Calu3 (cell line): ENCODE results near the gene TMLHE. TPM values are rescaled to one million over a fixed set of nuclear protein-coding genes. Genes with fewer than 3 reads are reported as not detected.
"Not testable (repeated sequence)": the region's sequence is repeated elsewhere in the genome, so short reads cannot be mapped to it uniquely, and the experiment has no call there.

Experiments used
- BruUV-seq: library from RNA; stranded (reverse); fragments of 400-500 nt; replicated peaks from 2 replicates; lab custom pipeline; 2021; lab: Mats Ljungman, UMichigan
- CTCF ChIA-PET: fragments of 300-600 bp; sonication (Branson Sonifier 250); formaldehyde crosslinking; loops from one replicate; lab custom pipeline; 2022; ENCODE audit warnings: antibody characterized with exemption; lab: Charles Lee
- DNase-seq: peaks from one replicate; pipeline ENCODE4 v3.0.0; 2022
- H3K27ac Mint-ChIP-seq: one replicate; pipeline ENCODE4 v1.8.0; 2022; ENCODE audit warnings: mixed read lengths; ENCODE audit not compliant: unreplicated experiment
- H3K27me3 Mint-ChIP-seq: one replicate; pipeline ENCODE4 v1.8.0; 2022; ENCODE audit warnings: mixed read lengths; ENCODE audit not compliant: unreplicated experiment
- H3K36me3 Mint-ChIP-seq: one replicate; pipeline ENCODE4 v1.8.0; 2022; ENCODE audit warnings: mild to moderate bottlenecking, moderate library complexity, mixed read lengths; ENCODE audit not compliant: insufficient read depth, unreplicated experiment
- H3K4me1 Mint-ChIP-seq: one replicate; pipeline ENCODE4 v1.8.0; 2022; ENCODE audit warnings: mild to moderate bottlenecking, low read depth, mixed read lengths; ENCODE audit not compliant: unreplicated experiment
- H3K4me3 Mint-ChIP-seq: one replicate; pipeline ENCODE4 v1.8.0; 2022; ENCODE audit warnings: mild to moderate bottlenecking, low read depth, moderate library complexity, mixed read lengths; ENCODE audit not compliant: unreplicated experiment
- H3K9me3 Mint-ChIP-seq: one replicate; pipeline ENCODE4 v1.8.0; 2022; ENCODE audit warnings: low read depth, mixed read lengths; ENCODE audit not compliant: unreplicated experiment
- intact Hi-C: fragments of 100-400 bp; cut with micrococcal nuclease; formaldehyde crosslinking; loops from one replicate; pipeline ENCODE4 v1.10.0; 2022; ENCODE audit not compliant: unreplicated experiment
- total RNA-seq: library from RNA; stranded (reverse); gene quantifications from 2 replicates; pipeline ENCODE4 v1.2.3, GENCODE V29; 2022
- TF ChIP-seq, protein P1 (sequence below): fragments of 200-600 bp; IDR thresholded peaks from one replicate; pipeline ENCODE4 v1.8.0; 2022; ENCODE audit warnings: antibody characterized with exemption; ENCODE audit not compliant: unreplicated experiment

Gene TMLHE
- total RNA-seq, 1 experiment from 2014 or later: 21.3 TPM

DNA sequence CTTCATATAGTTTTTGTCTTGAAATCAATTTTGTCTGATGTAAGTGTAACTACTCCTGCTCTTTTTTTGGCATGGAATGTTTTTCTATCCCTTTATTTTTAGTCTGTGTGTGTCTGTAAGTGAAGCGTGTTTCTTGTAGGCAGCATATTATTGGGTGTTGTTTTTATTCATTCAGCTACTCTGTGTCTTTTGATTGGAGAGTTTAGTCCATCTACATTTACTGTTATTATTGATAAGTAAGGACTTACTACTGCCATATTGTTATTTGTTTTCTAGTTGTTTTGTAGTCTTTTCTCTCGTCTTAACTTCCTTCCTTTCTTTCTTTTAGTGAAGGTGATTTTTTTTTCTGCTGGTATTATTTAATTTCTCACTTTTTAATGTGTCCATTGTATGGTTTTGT, 30.5 kb upstream of the TMLHE start:
- Mint-ChIP-seq H3K9me3 (no peaks in the 10 kb centered on the region), H3K27me3 (no peaks in the 10 kb centered on the region), H3K4me3 (no peak overlapping the region), H3K36me3 (no peaks in the 10 kb centered on the region), H3K27ac (no peak overlapping the region), H3K4me1 (no peaks in the 10 kb centered on the region)
- no peak for DNase-seq
- BruUV-seq: no TSS peak
- CTCF ChIA-PET: no interaction called here
- intact Hi-C loops: no loop called here
- TF ChIP-seq, protein P1, sequence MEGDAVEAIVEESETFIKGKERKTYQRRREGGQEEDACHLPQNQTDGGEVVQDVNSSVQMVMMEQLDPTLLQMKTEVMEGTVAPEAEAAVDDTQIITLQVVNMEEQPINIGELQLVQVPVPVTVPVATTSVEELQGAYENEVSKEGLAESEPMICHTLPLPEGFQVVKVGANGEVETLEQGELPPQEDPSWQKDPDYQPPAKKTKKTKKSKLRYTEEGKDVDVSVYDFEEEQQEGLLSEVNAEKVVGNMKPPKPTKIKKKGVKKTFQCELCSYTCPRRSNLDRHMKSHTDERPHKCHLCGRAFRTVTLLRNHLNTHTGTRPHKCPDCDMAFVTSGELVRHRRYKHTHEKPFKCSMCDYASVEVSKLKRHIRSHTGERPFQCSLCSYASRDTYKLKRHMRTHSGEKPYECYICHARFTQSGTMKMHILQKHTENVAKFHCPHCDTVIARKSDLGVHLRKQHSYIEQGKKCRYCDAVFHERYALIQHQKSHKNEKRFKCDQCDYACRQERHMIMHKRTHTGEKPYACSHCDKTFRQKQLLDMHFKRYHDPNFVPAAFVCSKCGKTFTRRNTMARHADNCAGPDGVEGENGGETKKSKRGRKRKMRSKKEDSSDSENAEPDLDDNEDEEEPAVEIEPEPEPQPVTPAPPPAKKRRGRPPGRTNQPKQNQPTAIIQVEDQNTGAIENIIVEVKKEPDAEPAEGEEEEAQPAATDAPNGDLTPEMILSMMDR: no peak

DNA sequence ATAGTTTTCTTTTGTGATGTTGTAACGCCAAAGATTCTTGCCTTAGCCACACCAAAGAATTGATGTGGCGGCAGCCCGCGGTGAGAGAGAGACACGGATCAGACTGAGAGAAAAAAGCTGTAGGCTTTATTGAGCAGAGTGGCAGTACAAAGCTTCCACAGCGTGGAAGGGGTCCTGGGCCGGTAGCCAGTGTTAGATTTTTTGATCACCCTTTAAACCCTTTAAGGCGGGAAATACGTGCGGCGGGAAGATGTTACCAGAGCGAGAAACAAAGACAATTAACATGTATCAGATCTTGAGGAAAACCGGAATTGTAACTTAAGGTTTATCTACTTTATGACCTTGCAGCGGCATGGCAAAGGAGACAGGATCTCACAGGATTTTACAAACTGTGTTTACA, 28.6 kb upstream of the TMLHE start:
- H3K9me3 Mint-ChIP-seq, intact Hi-C loops, H3K27ac Mint-ChIP-seq, BruUV-seq, H3K4me1 Mint-ChIP-seq, H3K27me3 Mint-ChIP-seq, CTCF ChIA-PET, DNase-seq, H3K36me3 Mint-ChIP-seq: not testable (repeated sequence)
- peak overlapping the region; percentile 57 for H3K4me3 Mint-ChIP-seq

DNA sequence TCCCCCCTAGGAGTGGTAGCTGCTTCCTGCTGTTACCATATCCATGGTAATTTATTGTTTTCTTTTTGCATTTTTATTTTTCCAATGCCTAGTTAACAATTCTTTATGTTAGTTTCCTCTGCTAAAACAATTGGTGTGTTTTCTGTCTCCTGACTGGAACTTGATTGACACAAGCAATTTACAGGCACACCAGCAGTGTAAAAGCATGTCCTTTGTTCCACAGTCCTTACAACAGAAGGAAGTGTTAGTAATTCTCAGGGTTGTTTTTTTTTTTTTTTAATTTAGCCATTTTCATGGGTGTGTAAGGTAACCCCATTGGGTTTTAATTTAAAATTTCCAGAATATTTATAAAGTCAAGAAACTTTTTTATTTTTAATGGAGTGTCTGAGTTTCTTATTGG, 25.0 kb upstream of the TMLHE start:
- TF ChIP-seq, protein P1: no peak
- no peak for DNase-seq
- Mint-ChIP-seq H3K27ac (no peak overlapping the region), H3K4me1 (no peaks in the 10 kb centered on the region), H3K4me3 (no peak overlapping the region), H3K9me3 (no peaks in the 10 kb centered on the region), H3K27me3 (no peaks in the 10 kb centered on the region), H3K36me3 (no peaks in the 10 kb centered on the region)
- intact Hi-C loops: no loop called here
- no TSS peak for BruUV-seq
- CTCF ChIA-PET: interaction anchor here (0.7 kb wide), 1 partner anchor 31 kb away, joined by 5 read pairs; no protein-coding TSS in a partner anchor

DNA sequence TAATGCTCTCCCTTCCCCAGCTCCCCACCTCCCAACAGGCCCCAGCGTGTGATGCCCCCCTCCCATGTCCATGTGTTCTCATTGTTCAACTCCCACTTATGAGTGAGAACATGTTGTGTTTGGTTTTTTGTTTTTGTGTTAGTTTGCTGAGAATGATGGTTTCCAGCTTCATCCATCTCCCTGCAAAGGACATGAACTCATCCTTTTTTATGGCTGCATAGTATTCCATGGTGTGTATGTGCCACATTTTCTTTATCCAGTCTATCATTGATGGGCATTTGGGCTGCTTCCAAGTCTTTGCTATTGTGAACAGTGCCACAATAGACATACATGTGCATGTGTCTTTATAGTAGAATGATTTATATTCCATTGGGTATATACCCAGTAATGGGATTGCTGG, 22.3 kb upstream of the TMLHE start:
- CTCF ChIA-PET, H3K27me3 Mint-ChIP-seq, H3K27ac Mint-ChIP-seq, H3K4me3 Mint-ChIP-seq, BruUV-seq, intact Hi-C loops, H3K36me3 Mint-ChIP-seq, H3K4me1 Mint-ChIP-seq, H3K9me3 Mint-ChIP-seq, DNase-seq: not testable (repeated sequence)

DNA sequence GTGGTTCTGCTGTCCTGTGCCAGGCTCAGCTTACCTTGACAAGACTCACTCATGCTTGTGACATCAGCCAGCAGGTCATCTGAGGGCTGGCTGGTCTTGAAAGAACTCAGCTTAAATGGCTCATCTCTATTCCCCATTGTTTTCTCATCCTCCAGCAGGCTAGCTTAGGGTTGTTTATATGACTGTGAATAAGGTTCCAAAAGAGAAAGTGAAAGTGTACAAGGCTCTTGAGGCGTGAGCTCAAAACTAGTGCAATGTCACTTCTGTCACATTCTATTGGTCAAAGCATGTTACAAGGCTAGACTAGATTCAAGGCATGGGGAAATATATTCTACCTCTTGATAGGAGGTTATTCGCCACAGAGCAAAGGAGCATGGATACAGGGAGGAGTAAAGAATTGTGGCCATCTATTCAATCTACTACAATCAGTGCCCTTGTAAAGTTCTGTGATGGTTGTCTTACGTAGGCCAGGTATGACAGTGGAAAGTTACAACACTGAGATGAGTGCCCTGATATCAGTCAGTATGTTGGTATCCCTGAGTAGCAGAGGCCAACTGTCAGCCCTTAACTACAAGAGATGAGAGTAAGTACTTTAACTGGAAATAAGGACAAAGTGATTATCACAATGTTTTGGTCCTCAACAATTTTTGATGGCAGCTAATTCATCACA, 19.8 kb upstream of the TMLHE start:
- H3K36me3 Mint-ChIP-seq: no peaks in the 10 kb centered on the region
- DNase-seq: no peak
- H3K4me3 Mint-ChIP-seq: peak overlapping the region; percentile 40
- CTCF ChIA-PET: no interaction called here
- no TSS peak for BruUV-seq
- H3K27ac Mint-ChIP-seq: no peak overlapping the region
- TF ChIP-seq, protein P1: no peak
- intact Hi-C loops: no loop called here
- H3K4me1 Mint-ChIP-seq: no peaks in the 10 kb centered on the region
- H3K9me3 Mint-ChIP-seq: peaks cover 5% of the 10 kb centered on the region
- no peaks in the 10 kb centered on the region for H3K27me3 Mint-ChIP-seq

DNA sequence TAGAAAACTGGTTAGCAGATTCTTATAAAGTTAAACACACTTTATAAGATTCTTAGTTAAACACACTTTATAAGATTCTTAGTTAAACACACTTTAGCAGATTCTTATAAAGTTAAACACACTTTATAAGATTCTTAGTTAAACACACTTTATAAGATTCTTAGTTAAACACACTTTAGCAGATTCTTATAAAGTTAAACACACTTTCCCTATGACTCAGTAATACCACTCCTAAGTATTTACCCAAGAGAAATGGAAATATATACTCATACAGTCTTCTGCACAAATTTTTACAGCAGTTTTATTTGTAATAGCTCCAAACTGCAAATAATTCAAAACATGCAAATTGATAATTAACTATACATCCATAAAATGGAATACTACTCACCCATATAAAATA, 7.4 kb upstream of the TMLHE start:
- H3K36me3 Mint-ChIP-seq, H3K9me3 Mint-ChIP-seq, DNase-seq, BruUV-seq, H3K4me1 Mint-ChIP-seq, H3K4me3 Mint-ChIP-seq, H3K27me3 Mint-ChIP-seq, CTCF ChIA-PET, intact Hi-C loops, H3K27ac Mint-ChIP-seq: not testable (repeated sequence)
